NT2/D1 (cell line): ENCODE measurements around the gene PCMTD2.

Experiments used
- SUZ12 ChIP-seq: IDR thresholded peaks from 2 replicates; pipeline ENCODE4 v1.6.1; 2011; ENCODE audit not compliant: insufficient read length, insufficient read depth; ENCODE audit errors: extremely low read depth
- YY1 ChIP-seq: IDR thresholded peaks from 2 replicates; pipeline ENCODE4 v1.6.1; 2011; ENCODE audit not compliant: insufficient read length, insufficient read depth
- ZNF274 ChIP-seq: IDR thresholded peaks from 2 replicates; pipeline ENCODE4 v1.6.1; 2011; ENCODE audit warnings: mild to moderate bottlenecking, low read depth, low read length

- no peak for TF ChIP-seq ZNF274
- TF ChIP-seq YY1: no peak
- no peak for TF ChIP-seq SUZ12
Observed at GRCh38 chr20:64268174-64268573, 12.6 kb downstream of the PCMTD2 start.
